Measurements from ENCODE around the gene STOM.

STOM gene

GRCh38 chr9:121350993-121351561 is 19.0 kb downstream of the STOM start:
- H3K4me3 ChIP-seq, result no peak overlapping the region
- no peak overlapping the region for H3K27ac ChIP-seq
- no peak overlapping the region for H3K4me2 ChIP-seq

GRCh38 chr9:121350036-121350435 is 20.0 kb downstream of the STOM start:
- H3K9ac ChIP-seq, result no peak overlapping the region
- no peaks in the 10 kb centered on the region for H3K4me1 ChIP-seq
- no peak for TF ChIP-seq Cebpa-rat (IDR thresholded peaks at IDR 0.05)
- no peaks in the 10 kb centered on the region for H3K36me3 ChIP-seq
- no peak overlapping the region for H3K27ac ChIP-seq
- no peak overlapping the region for H3K4me3 ChIP-seq
- H3K4me2 ChIP-seq, result no peak overlapping the region
- H3K9me3 ChIP-seq, result no peaks in the 10 kb centered on the region
- no peaks in the 10 kb centered on the region for H4K20me1 ChIP-seq
- H3K27me3 ChIP-seq, result no peaks in the 10 kb centered on the region

More at GRCh38 chr9:121350993-121351561, 19.0 kb downstream of the STOM start:
- H3K27me3 ChIP-seq, result no peaks in the 10 kb centered on the region
- H3K9ac ChIP-seq, result no peak overlapping the region
- no peaks in the 10 kb centered on the region for H3K9me3 ChIP-seq
- no peaks in the 10 kb centered on the region for H4K20me1 ChIP-seq
- no peaks in the 10 kb centered on the region for H3K4me1 ChIP-seq
- H3K36me3 ChIP-seq, result no peaks in the 10 kb centered on the region
- TF ChIP-seq Cebpa-rat (IDR thresholded peaks at IDR 0.05), result no peak

GRCh38 chr9:121349009-121349408 is 21.0 kb downstream of the STOM start:
- Histone ChIP-seq H3K4me2 (no peak overlapping the region), H3K27ac (no peak overlapping the region), H3K27me3 (no peaks in the 10 kb centered on the region), H3K4me3 (no peak overlapping the region), H3K4me1 (no peaks in the 10 kb centered on the region), H3K9ac (no peak overlapping the region), H4K20me1 (no peaks in the 10 kb centered on the region), H3K36me3 (no peaks in the 10 kb centered on the region), H3K9me3 (no peaks in the 10 kb centered on the region)
- no peak for TF ChIP-seq Cebpa-rat (IDR thresholded peaks at IDR 0.05)

GRCh38 chr9:121348221-121348620 is 21.8 kb downstream of the STOM start:
- Histone ChIP-seq H3K27ac (no peak overlapping the region), H3K27me3 (no peaks in the 10 kb centered on the region), H3K9ac (no peak overlapping the region), H4K20me1 (no peaks in the 10 kb centered on the region), H3K4me2 (no peak overlapping the region), H3K36me3 (no peaks in the 10 kb centered on the region), H3K9me3 (no peaks in the 10 kb centered on the region), H3K4me1 (no peaks in the 10 kb centered on the region), H3K4me3 (no peak overlapping the region)
- TF ChIP-seq Cebpa-rat (IDR thresholded peaks at IDR 0.05), result no peak

GRCh38 chr9:121345070-121345469 is 25.0 kb downstream of the STOM start:
- no peaks in the 10 kb centered on the region for H4K20me1 ChIP-seq
- H3K4me1 ChIP-seq, result no peaks in the 10 kb centered on the region
- no peaks in the 10 kb centered on the region for H3K36me3 ChIP-seq
- no peak overlapping the region for H3K4me3 ChIP-seq
- no peak for TF ChIP-seq Cebpa-rat (IDR thresholded peaks at IDR 0.05)
- no peak overlapping the region for H3K27ac ChIP-seq
- H3K9ac ChIP-seq, result no peak overlapping the region
- no peaks in the 10 kb centered on the region for H3K9me3 ChIP-seq
- H3K27me3 ChIP-seq, result no peaks in the 10 kb centered on the region
- no peak overlapping the region for H3K4me2 ChIP-seq

GRCh38 chr9:121344184-121344583 is 25.9 kb downstream of the STOM start:
- H3K9ac ChIP-seq, result no peak overlapping the region
- no peaks in the 10 kb centered on the region for H3K36me3 ChIP-seq
- no peaks in the 10 kb centered on the region for H4K20me1 ChIP-seq
- TF ChIP-seq Cebpa-rat (IDR thresholded peaks at IDR 0.05), result no peak
- no peak overlapping the region for H3K4me2 ChIP-seq
- H3K27ac ChIP-seq, result no peak overlapping the region
- H3K4me3 ChIP-seq, result no peak overlapping the region
- H3K27me3 ChIP-seq, result no peaks in the 10 kb centered on the region
- no peaks in the 10 kb centered on the region for H3K4me1 ChIP-seq
- H3K9me3 ChIP-seq, result no peaks in the 10 kb centered on the region

- H3K4me2 ChIP-seq, result no peak overlapping the region
- TF ChIP-seq Cebpa-rat (IDR thresholded peaks at IDR 0.05), result no peak
- H3K36me3 ChIP-seq, result no peaks in the 10 kb centered on the region
- no peaks in the 10 kb centered on the region for H3K27me3 ChIP-seq
- no peak overlapping the region for H3K9ac ChIP-seq
- H3K27ac ChIP-seq, result no peak overlapping the region
- no peaks in the 10 kb centered on the region for H4K20me1 ChIP-seq
- H3K4me1 ChIP-seq, result peaks cover 13% of the 10 kb centered on the region
- H3K4me3 ChIP-seq, result no peak overlapping the region
- H3K9me3 ChIP-seq, result no peaks in the 10 kb centered on the region
Measured at GRCh38 chr9:121340676-121341392, 29.2 kb downstream of the STOM start.

GRCh38 chr9:121339437-121339836 is 30.6 kb downstream of the STOM start:
- H3K4me1 ChIP-seq, result peaks cover 27% of the 10 kb centered on the region
- no peaks in the 10 kb centered on the region for H3K27me3 ChIP-seq
- no peaks in the 10 kb centered on the region for H3K9me3 ChIP-seq
- H3K36me3 ChIP-seq, result no peaks in the 10 kb centered on the region
- H3K27ac ChIP-seq, result no peak overlapping the region
- H4K20me1 ChIP-seq, result 0 out of 2 replicates have a peak, but pooled peaks cover 3% of the 10 kb centered on the region
- no peak for TF ChIP-seq Cebpa-rat (IDR thresholded peaks at IDR 0.05)
- no peak overlapping the region for H3K4me2 ChIP-seq
- no peak overlapping the region for H3K4me3 ChIP-seq
- H3K9ac ChIP-seq, result no peak overlapping the region

- H3K4me3 ChIP-seq, result no peak overlapping the region
- H3K27ac ChIP-seq, result no peak overlapping the region
- no peaks in the 10 kb centered on the region for H3K27me3 ChIP-seq
- H3K4me2 ChIP-seq, result peak overlapping the region; percentile 20; the same call in 1 of the 2 replicates
- H4K20me1 ChIP-seq, result 0 out of 2 replicates have a peak, but pooled peaks cover 9% of the 10 kb centered on the region
- H3K36me3 ChIP-seq, result peaks cover 14% of the 10 kb centered on the region
- no peak for TF ChIP-seq Cebpa-rat (IDR thresholded peaks at IDR 0.05)
- H3K9ac ChIP-seq, result no peak overlapping the region
- H3K4me1 ChIP-seq, result peaks cover 40% of the 10 kb centered on the region
- no peaks in the 10 kb centered on the region for H3K9me3 ChIP-seq
Measured at GRCh38 chr9:121336665-121337064, 33.4 kb downstream of the STOM start.

GRCh38 chr9:121333950-121334773 is 35.9 kb downstream of the STOM start:
- Histone ChIP-seq H3K9ac (no peak overlapping the region), H3K4me2 (peak overlapping the region; percentile 53), H3K27me3 (no peaks in the 10 kb centered on the region), H3K4me3 (no peak overlapping the region), H3K36me3 (peaks cover 39% of the 10 kb centered on the region), H4K20me1 (0 out of 2 replicates have a peak, but pooled peaks cover 9% of the 10 kb centered on the region), H3K9me3 (no peaks in the 10 kb centered on the region), H3K4me1 (peaks cover 40% of the 10 kb centered on the region), H3K27ac (no peak overlapping the region)
- TF ChIP-seq Cebpa-rat (IDR thresholded peaks at IDR 0.05), result no peak
